GM23338 (cell line): ENCODE results near the gene EML1. TPM values are rescaled to one million over a fixed set of nuclear protein-coding genes. Genes with fewer than 3 reads are reported as not detected.

Experiments used
- ATAC-seq: fragments of 200-7000 bp; cut with Tn5 transposase; 3 replicates; pipeline ENCODE4 v1.9.1; 2020
- DNase-seq: peaks from one replicate; pipeline ENCODE4 v3.0.0-alpha.2; 2015; ENCODE audit warnings: low spot score
- H2AFZ ChIP-seq: fragments of 200-600 bp; sonication (generic); 2 replicates; pipeline ENCODE4 v1.8.0; 2016; ENCODE audit warnings: antibody characterized with exemption, mild to moderate bottlenecking, moderate library complexity
- H3F3A ChIP-seq: fragments of 200-600 bp; sonication (generic); replicated peaks from 2 replicates; pipeline ENCODE4 v1.8.0; 2017; ENCODE audit warnings: antibody characterized with exemption, mixed run types, low read depth
- H3K27ac ChIP-seq: fragments of 200-600 bp; sonication (generic); 2 replicates; pipeline ENCODE4 v1.6.1; 2016; ENCODE audit warnings: low read depth
- H3K27me3 ChIP-seq: fragments of 200-600 bp; sonication (generic); 2 replicates; pipeline ENCODE4 v1.8.0; 2016; ENCODE audit warnings: mild to moderate bottlenecking, mixed run types, moderate library complexity; ENCODE audit not compliant: insufficient read depth
- H3K36me3 ChIP-seq: fragments of 200-600 bp; sonication (generic); 2 replicates; pipeline ENCODE4 v1.8.0; 2016; ENCODE audit warnings: mild to moderate bottlenecking; ENCODE audit not compliant: insufficient read depth
- H3K4me1 ChIP-seq: fragments of 200-600 bp; sonication (generic); 2 replicates; pipeline ENCODE4 v1.8.0; 2016; ENCODE audit warnings: mild to moderate bottlenecking, moderate library complexity; ENCODE audit not compliant: insufficient read depth
- H3K4me2 ChIP-seq: fragments of 200-600 bp; sonication (generic); 2 replicates; pipeline ENCODE4 v1.7.1; 2017; ENCODE audit warnings: mixed run types
- H3K4me3 ChIP-seq: fragments of 200-600 bp; sonication (generic); 2 replicates; pipeline ENCODE4 v1.6.1; 2016; ENCODE audit warnings: mixed run types
- H3K79me2 ChIP-seq: fragments of 200-600 bp; sonication (generic); replicated peaks from 2 replicates; pipeline ENCODE4 v1.8.0; 2017; ENCODE audit warnings: mild to moderate bottlenecking; ENCODE audit not compliant: insufficient read depth
- H3K9me2 ChIP-seq: fragments of 200-600 bp; sonication (generic); 2 replicates; pipeline ENCODE4 v1.8.0; 2017; ENCODE audit not compliant: insufficient read depth
- H4K20me1 ChIP-seq: fragments of 200-600 bp; sonication (generic); replicated peaks from 2 replicates; pipeline ENCODE4 v1.8.0; 2017; ENCODE audit warnings: mild to moderate bottlenecking; ENCODE audit not compliant: insufficient read depth
- H3K27ac Mint-ChIP-seq: 2 replicates; pipeline ENCODE4 v1.8.0; 2020; ENCODE audit warnings: inconsistent platforms, mild to moderate bottlenecking, moderate library complexity, mixed read lengths
- H3K27me3 Mint-ChIP-seq: 3 replicates; pipeline ENCODE4 v1.8.0; 2022; ENCODE audit warnings: low read depth, mild to moderate bottlenecking, moderate library complexity, mixed read lengths, inconsistent platforms; ENCODE audit not compliant: insufficient read depth, poor library complexity
- H3K36me3 Mint-ChIP-seq: 3 replicates; pipeline ENCODE4 v1.8.0; 2021; ENCODE audit warnings: low read depth, mild to moderate bottlenecking, inconsistent platforms, moderate library complexity, mixed read lengths
- H3K4me1 Mint-ChIP-seq: 3 replicates; pipeline ENCODE4 v1.8.0; 2020; ENCODE audit warnings: mild to moderate bottlenecking, inconsistent platforms, mixed read lengths
- H3K4me3 Mint-ChIP-seq: 3 replicates; pipeline ENCODE4 v1.8.0; 2021; ENCODE audit warnings: moderate library complexity, mild to moderate bottlenecking, inconsistent platforms, mixed read lengths
- H3K9me3 Mint-ChIP-seq: 3 replicates; pipeline ENCODE4 v1.8.0; 2020; ENCODE audit warnings: moderate library complexity, mild to moderate bottlenecking, inconsistent platforms, mixed read lengths
- CREB1 ChIP-seq: fragments of 250-450 bp; sonication (Bioruptor Pico); IDR thresholded peaks from 2 replicates; pipeline ENCODE4 v1.5.0; 2020; ENCODE audit warnings: low read depth, mild to moderate bottlenecking, moderate library complexity
- CTCF ChIP-seq, 2 experiments: fragments of 200-600 bp in 1 of 2; sonication (generic) in 1 of 2; conservative IDR thresholded peaks; 2 replicates each; pipeline versions ENCODE4 v1.5.1 to v1.6.1; 2016 to 2017; ENCODE audit warnings: antibody characterized with exemption in 2 of 2, low read depth in 2 of 2, mild to moderate bottlenecking in 2 of 2, moderate library complexity in 1 of 2
- ETS1 ChIP-seq: IDR thresholded peaks from 2 replicates; pipeline ENCODE4 v1.6.1; 2016; ENCODE audit warnings: antibody characterized with exemption
- EZH2 ChIP-seq: fragments of 200-600 bp; sonication (generic); IDR thresholded peaks from one replicate; pipeline ENCODE4 v1.8.0; 2017; ENCODE audit warnings: antibody characterized with exemption, mild to moderate bottlenecking, low read depth; ENCODE audit not compliant: unreplicated experiment
- EZH2phosphoT487 ChIP-seq: fragments of 200-600 bp; sonication (generic); IDR thresholded peaks from one replicate; pipeline ENCODE4 v1.8.1; 2018; ENCODE audit warnings: antibody characterized with exemption; ENCODE audit not compliant: unreplicated experiment
- JUNB ChIP-seq: IDR thresholded peaks from one replicate; pipeline ENCODE4 v1.6.1; 2016; ENCODE audit warnings: antibody characterized with exemption; ENCODE audit not compliant: unreplicated experiment
- NANOG ChIP-seq: IDR thresholded peaks from 2 replicates; pipeline ENCODE4 v1.6.1; 2016; ENCODE audit warnings: antibody characterized with exemption, borderline replicate concordance
- POLR2AphosphoS5 ChIP-seq: IDR thresholded peaks from 2 replicates; pipeline ENCODE4 v1.6.1; 2016; ENCODE audit warnings: antibody characterized with exemption, low read depth
- REST ChIP-seq: IDR thresholded peaks from one replicate; pipeline ENCODE4 v1.6.1; 2018; ENCODE audit warnings: antibody characterized with exemption; ENCODE audit not compliant: unreplicated experiment
- STAT1 ChIP-seq: IDR thresholded peaks from one replicate; pipeline ENCODE4 v1.6.1; 2016; ENCODE audit warnings: antibody characterized with exemption; ENCODE audit not compliant: unreplicated experiment
- ZNF114 ChIP-seq: fragments of 250-450 bp; sonication (Bioruptor Pico); IDR thresholded peaks from 2 replicates; pipeline ENCODE4 v1.5.0; 2020; ENCODE audit warnings: mild to moderate bottlenecking, moderate library complexity
- ZNF331 ChIP-seq: fragments of 250-450 bp; sonication (Bioruptor Pico); IDR thresholded peaks from 2 replicates; pipeline ENCODE4 v1.5.0; 2020; ENCODE audit warnings: low read depth, mild to moderate bottlenecking, moderate library complexity
- ZNF462 ChIP-seq: fragments of 250-450 bp; sonication (Bioruptor Pico); IDR thresholded peaks from 2 replicates; pipeline ENCODE4 v1.5.0; 2020; ENCODE audit warnings: mild to moderate bottlenecking, moderate library complexity
- polyA plus RNA-seq: library from polyadenylated mRNA; unstranded; fragments of >200 nt; fragmentation: Nextera tagmentation; extraction: Ambion mirVana; gene quantifications from 2 replicates; pipeline ENCODE4 v1.2.1, GENCODE V29; 2016
- total RNA-seq: library from RNA; depleted of rRNA; stranded (reverse); fragments of >200 nt; shearing (Covaris generic); gene quantifications from 2 replicates; pipeline ENCODE4 v1.2.3, GENCODE V29; 2014

EML1 gene
- total and polyA plus RNA-seq, 2 experiments from 2014 or later: 7.0 to 18.1 TPM

- Histone ChIP-seq H4K20me1 (no peaks in the 10 kb centered on the region; the same call in 1 of the 2 replicates), H3K4me3 (peak overlapping the region; percentile 18), H3K27ac (peak overlapping the region; percentile 86), H3K9me2 (no peaks in the 10 kb centered on the region), H3K27me3 (peaks cover 5% of the 10 kb centered on the region; the same call in 1 of the 2 replicates), H3F3A (no peaks in the 10 kb centered on the region), H3K36me3 (no peaks in the 10 kb centered on the region), H2AFZ (no peak overlapping the region), H3K4me1 (peaks cover 37% of the 10 kb centered on the region), H3K79me2 (0 out of 2 replicates have a peak, but pooled peaks cover 13% of the 10 kb centered on the region), H3K4me2 (peak overlapping the region; percentile 61)
- DNase-seq: peak; percentile 94
- peaks cover 34% of the 10 kb centered on the region for H3K4me1 Mint-ChIP-seq
- H3K36me3 Mint-ChIP-seq: no peaks in the 10 kb centered on the region
- peak overlapping the region; percentile 3; the same call in 1 of the 2 replicates for H3K27ac Mint-ChIP-seq
- H3K4me3 Mint-ChIP-seq: peak overlapping the region; percentile 40
- peak; percentile 63 for ATAC-seq
- no peak for TF ChIP-seq ZNF462 (CRISPR knock-in tag)
- TF ChIP-seq EZH2: no peak
- TF ChIP-seq ETS1: no peak
- TF ChIP-seq JUNB: no peak
- no peak for TF ChIP-seq STAT1
- TF ChIP-seq REST: no peak
- TF ChIP-seq EZH2phosphoT487: no peak
- TF ChIP-seq ZNF331 (CRISPR knock-in tag): no peak
- TF ChIP-seq NANOG: no peak
- no peak for TF ChIP-seq POLR2AphosphoS5
- no peak for TF ChIP-seq ZNF114
- no peak for TF ChIP-seq CTCF (conservative IDR thresholded peaks at IDR 0.05; ENCODE audit: low read depth in 2 of 2)
- TF ChIP-seq CREB1 (CRISPR knock-in tag): no peak
- peaks cover 6% of the 10 kb centered on the region for H3K27me3 Mint-ChIP-seq
- no peaks in the 10 kb centered on the region for H3K9me3 Mint-ChIP-seq
Measured at GRCh38 chr14:99838639-99839134, 45.5 kb downstream of the EML1 start.
